ENCODE data around the gene NELFE.
"Not testable (repeated sequence)": the region's sequence is repeated elsewhere in the genome, so short reads cannot be mapped to it uniquely, and the experiment has no call there.

The NELFE gene

GRCh38 chr6:31958741-31959739, at the start of gene NELFE, which contains the start of gene SKIC2:
TSS of gene NELFE (minus strand) at chr6:31958971. CDS start at chr6:31958446, 525 bp downstream.
TSS of gene SKIC2 (plus strand) at chr6:31959175. CDS start at chr6:31959193, 18 bp downstream.
- H3K36me3 ChIP-seq (ENCODE audit: insufficient read depth, low read length), result peaks cover 13% of the 10 kb centered on the region
- peak within 1 kb of the TSS; percentile 50 for H3K27ac ChIP-seq (ENCODE audit: low read depth, low read length)
- peak within 1 kb of the TSS; percentile 89 for H3K4me3 ChIP-seq (ENCODE audit: low read depth, low read length)
- no peaks in the 10 kb centered on the region for H3K27me3 ChIP-seq (ENCODE audit: insufficient read depth, low read length)
- H2AFZ ChIP-seq (ENCODE audit: low read length, unreplicated experiment), result peak within 1 kb of the TSS; percentile 69
- H3K79me2 ChIP-seq (ENCODE audit: control insufficient read depth, insufficient read depth, low read length, unreplicated experiment), result peaks cover 31% of the 10 kb centered on the region
- H3K4me1 ChIP-seq (ENCODE audit: control insufficient read depth, insufficient read depth, low read length, unreplicated experiment), result peaks cover 22% of the 10 kb centered on the region

GRCh38 chr6:32008037-32008436, 49.3 kb upstream of the NELFE start:
- not testable (repeated sequence) for H3K36me3 ChIP-seq (ENCODE audit: insufficient read depth, low read length); H3K79me2 ChIP-seq (ENCODE audit: control insufficient read depth, insufficient read depth, low read length, unreplicated experiment); H2AFZ ChIP-seq (ENCODE audit: low read length, unreplicated experiment); H3K4me1 ChIP-seq (ENCODE audit: control insufficient read depth, insufficient read depth, low read length, unreplicated experiment); H3K4me3 ChIP-seq (ENCODE audit: low read depth, low read length); H3K27me3 ChIP-seq (ENCODE audit: insufficient read depth, low read length); H3K27ac ChIP-seq (ENCODE audit: low read depth, low read length)

- not testable (repeated sequence) for H3K27ac ChIP-seq (ENCODE audit: low read depth, low read length); H2AFZ ChIP-seq (ENCODE audit: low read length, unreplicated experiment); H3K36me3 ChIP-seq (ENCODE audit: insufficient read depth, low read length); H3K4me1 ChIP-seq (ENCODE audit: control insufficient read depth, insufficient read depth, low read length, unreplicated experiment); H3K27me3 ChIP-seq (ENCODE audit: insufficient read depth, low read length); H3K79me2 ChIP-seq (ENCODE audit: control insufficient read depth, insufficient read depth, low read length, unreplicated experiment); H3K4me3 ChIP-seq (ENCODE audit: low read depth, low read length)
Measured at GRCh38 chr6:32007086-32007485, 48.3 kb upstream of the NELFE start.

GRCh38 chr6:32005991-32006529, 47.3 kb upstream of the NELFE start:
- H3K27ac ChIP-seq (ENCODE audit: low read depth, low read length); H3K79me2 ChIP-seq (ENCODE audit: control insufficient read depth, insufficient read depth, low read length, unreplicated experiment); H2AFZ ChIP-seq (ENCODE audit: low read length, unreplicated experiment); H3K4me3 ChIP-seq (ENCODE audit: low read depth, low read length); H3K4me1 ChIP-seq (ENCODE audit: control insufficient read depth, insufficient read depth, low read length, unreplicated experiment); H3K27me3 ChIP-seq (ENCODE audit: insufficient read depth, low read length); H3K36me3 ChIP-seq (ENCODE audit: insufficient read depth, low read length): not testable (repeated sequence)

- H3K4me1 ChIP-seq (ENCODE audit: control insufficient read depth, insufficient read depth, low read length, unreplicated experiment); H2AFZ ChIP-seq (ENCODE audit: low read length, unreplicated experiment); H3K36me3 ChIP-seq (ENCODE audit: insufficient read depth, low read length); H3K4me3 ChIP-seq (ENCODE audit: low read depth, low read length); H3K27me3 ChIP-seq (ENCODE audit: insufficient read depth, low read length); H3K27ac ChIP-seq (ENCODE audit: low read depth, low read length); H3K79me2 ChIP-seq (ENCODE audit: control insufficient read depth, insufficient read depth, low read length, unreplicated experiment): not testable (repeated sequence)
Measured at GRCh38 chr6:32005538-32005880, 46.7 kb upstream of the NELFE start.

GRCh38 chr6:32004864-32005537, 46.2 kb upstream of the NELFE start:
- not testable (repeated sequence) for H3K4me3 ChIP-seq (ENCODE audit: low read depth, low read length); H3K36me3 ChIP-seq (ENCODE audit: insufficient read depth, low read length); H3K79me2 ChIP-seq (ENCODE audit: control insufficient read depth, insufficient read depth, low read length, unreplicated experiment); H2AFZ ChIP-seq (ENCODE audit: low read length, unreplicated experiment); H3K27ac ChIP-seq (ENCODE audit: low read depth, low read length); H3K4me1 ChIP-seq (ENCODE audit: control insufficient read depth, insufficient read depth, low read length, unreplicated experiment); H3K27me3 ChIP-seq (ENCODE audit: insufficient read depth, low read length)

- not testable (repeated sequence) for H2AFZ ChIP-seq (ENCODE audit: low read length, unreplicated experiment); H3K27ac ChIP-seq (ENCODE audit: low read depth, low read length); H3K4me3 ChIP-seq (ENCODE audit: low read depth, low read length); H3K36me3 ChIP-seq (ENCODE audit: insufficient read depth, low read length); H3K79me2 ChIP-seq (ENCODE audit: control insufficient read depth, insufficient read depth, low read length, unreplicated experiment); H3K4me1 ChIP-seq (ENCODE audit: control insufficient read depth, insufficient read depth, low read length, unreplicated experiment); H3K27me3 ChIP-seq (ENCODE audit: insufficient read depth, low read length)
Measured at GRCh38 chr6:32004393-32004792, 45.6 kb upstream of the NELFE start.

- H3K27me3 ChIP-seq (ENCODE audit: insufficient read depth, low read length); H3K79me2 ChIP-seq (ENCODE audit: control insufficient read depth, insufficient read depth, low read length, unreplicated experiment); H2AFZ ChIP-seq (ENCODE audit: low read length, unreplicated experiment); H3K4me1 ChIP-seq (ENCODE audit: control insufficient read depth, insufficient read depth, low read length, unreplicated experiment); H3K27ac ChIP-seq (ENCODE audit: low read depth, low read length); H3K4me3 ChIP-seq (ENCODE audit: low read depth, low read length); H3K36me3 ChIP-seq (ENCODE audit: insufficient read depth, low read length): not testable (repeated sequence)
Measured at GRCh38 chr6:32003301-32003700, 44.5 kb upstream of the NELFE start.

GRCh38 chr6:32002546-32003268, 43.9 kb upstream of the NELFE start:
- H3K27me3 ChIP-seq (ENCODE audit: insufficient read depth, low read length); H2AFZ ChIP-seq (ENCODE audit: low read length, unreplicated experiment); H3K4me1 ChIP-seq (ENCODE audit: control insufficient read depth, insufficient read depth, low read length, unreplicated experiment); H3K27ac ChIP-seq (ENCODE audit: low read depth, low read length); H3K4me3 ChIP-seq (ENCODE audit: low read depth, low read length); H3K36me3 ChIP-seq (ENCODE audit: insufficient read depth, low read length); H3K79me2 ChIP-seq (ENCODE audit: control insufficient read depth, insufficient read depth, low read length, unreplicated experiment): not testable (repeated sequence)

GRCh38 chr6:31996385-31996784, 37.6 kb upstream of the NELFE start:
- not testable (repeated sequence) for H3K79me2 ChIP-seq (ENCODE audit: control insufficient read depth, insufficient read depth, low read length, unreplicated experiment); H3K36me3 ChIP-seq (ENCODE audit: insufficient read depth, low read length); H3K4me1 ChIP-seq (ENCODE audit: control insufficient read depth, insufficient read depth, low read length, unreplicated experiment); H3K4me3 ChIP-seq (ENCODE audit: low read depth, low read length); H2AFZ ChIP-seq (ENCODE audit: low read length, unreplicated experiment); H3K27ac ChIP-seq (ENCODE audit: low read depth, low read length); H3K27me3 ChIP-seq (ENCODE audit: insufficient read depth, low read length)

All from ACC112 (cell line).